RWPE2 (cell line): ENCODE data around the gene PLBD2.

Experiments used
- ATAC-seq: fragments of 200-7000 bp; cut with Tn5 transposase; 3 replicates; pipeline ENCODE4 v1.9.1; 2021; ENCODE audit warnings: low read depth
- DNase-seq: peaks from one replicate; pipeline ENCODE4 v3.0.0-alpha.2; 2020; ENCODE audit warnings: low spot score
- H3K27ac ChIP-seq: fragments of 450-650 bp; 2 replicates; pipeline ENCODE4 v1.5.1; 2017; ENCODE audit warnings: mild to moderate bottlenecking; ENCODE audit not compliant: poor library complexity, severe bottlenecking
- H3K27me3 ChIP-seq: fragments of 250-450 bp; sonication (Bioruptor Pico); 2 replicates; pipeline ENCODE4 v1.5.1; 2021; ENCODE audit warnings: mild to moderate bottlenecking, moderate library complexity; ENCODE audit not compliant: insufficient read depth, poor library complexity, severe bottlenecking
- H3K36me3 ChIP-seq: fragments of 250-450 bp; sonication (Bioruptor Pico); 2 replicates; pipeline ENCODE4 v1.5.1; 2020; ENCODE audit warnings: low read depth, mild to moderate bottlenecking, moderate library complexity
- H3K4me1 ChIP-seq: fragments of 250-450 bp; sonication (Bioruptor Pico); 2 replicates; pipeline ENCODE4 v1.5.1; 2021; ENCODE audit warnings: mild to moderate bottlenecking, moderate library complexity; ENCODE audit not compliant: insufficient read depth, poor library complexity, severe bottlenecking
- H3K4me3 ChIP-seq: fragments of 250-450 bp; sonication (Bioruptor Pico); 2 replicates; pipeline ENCODE4 v1.5.1; 2021; ENCODE audit warnings: mild to moderate bottlenecking, moderate library complexity; ENCODE audit not compliant: severe bottlenecking
- H3K9me3 ChIP-seq: fragments of 250-450 bp; sonication (Bioruptor Pico); 2 replicates; pipeline ENCODE4 v1.5.1; 2021; ENCODE audit warnings: mild to moderate bottlenecking, moderate library complexity; ENCODE audit not compliant: severe bottlenecking
- CTCF ChIP-seq: fragments of 450-650 bp; IDR thresholded peaks from one replicate; pipeline ENCODE4 v1.5.1; 2017; ENCODE audit warnings: mild to moderate bottlenecking, moderate library complexity; ENCODE audit not compliant: poor library complexity, severe bottlenecking

PLBD2 gene

GRCh38 chr12:113438523-113439300 lies 80.3 kb downstream of the PLBD2 start:
- Histone ChIP-seq H3K27me3 (peaks cover 5% of the 10 kb centered on the region), H3K9me3 (no peaks in the 10 kb centered on the region), H3K4me3 (no peak overlapping the region), H3K4me1 (no peaks in the 10 kb centered on the region), H3K27ac (no peak overlapping the region), H3K36me3 (no peaks in the 10 kb centered on the region)
- ATAC-seq (no peak), DNase-seq (no peak)
- no peak for TF ChIP-seq CTCF

GRCh38 chr12:113439301-113439597 lies 80.9 kb downstream of the PLBD2 start:
- ATAC-seq (no peak), DNase-seq (no peak)
- Histone ChIP-seq H3K27me3 (peaks cover 5% of the 10 kb centered on the region), H3K4me1 (no peaks in the 10 kb centered on the region), H3K27ac (no peak overlapping the region), H3K4me3 (no peak overlapping the region), H3K9me3 (no peaks in the 10 kb centered on the region), H3K36me3 (no peaks in the 10 kb centered on the region)
- no peak for TF ChIP-seq CTCF

- DNase-seq: no peak
- Histone ChIP-seq H3K27me3 (peaks cover 5% of the 10 kb centered on the region), H3K36me3 (no peaks in the 10 kb centered on the region), H3K4me3 (no peak overlapping the region), H3K27ac (no peak overlapping the region), H3K4me1 (no peaks in the 10 kb centered on the region), H3K9me3 (no peaks in the 10 kb centered on the region)
- ATAC-seq: peak; percentile 62; the same call in 2 of the 3 replicates
- TF ChIP-seq CTCF: peak; percentile 70
Observed at GRCh38 chr12:113439606-113440030, 81.2 kb downstream of the PLBD2 start.

DNA sequence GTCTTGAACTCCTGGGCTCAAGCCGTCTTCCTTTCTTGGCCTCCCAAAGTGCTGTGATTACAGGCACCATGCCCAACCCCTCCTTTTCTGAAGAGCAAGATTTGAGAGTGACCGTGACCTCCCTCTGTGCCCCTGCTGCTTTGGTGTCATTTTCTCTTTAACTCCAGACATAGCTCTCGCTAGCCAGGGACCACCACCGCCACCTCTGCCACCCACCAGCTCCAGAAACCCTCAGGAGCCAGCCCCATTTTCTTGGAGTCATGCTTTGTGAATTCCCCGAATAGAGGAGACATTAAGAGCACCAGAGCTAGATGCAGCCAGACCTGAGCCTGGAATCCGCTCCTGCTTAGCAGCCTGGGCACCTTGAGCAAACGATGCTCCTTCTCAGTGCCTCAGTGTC lies 81.9 kb downstream of the PLBD2 start:
- Histone ChIP-seq H3K27me3 (peaks cover 5% of the 10 kb centered on the region), H3K36me3 (no peaks in the 10 kb centered on the region), H3K4me3 (no peak overlapping the region), H3K4me1 (no peaks in the 10 kb centered on the region), H3K27ac (no peak overlapping the region), H3K9me3 (no peaks in the 10 kb centered on the region)
- no peak for ATAC-seq
- TF ChIP-seq CTCF: no peak
- DNase-seq: no peak
